NOMO-1 treated with dmso at 0.1 percent for 144 hours (cell line): ENCODE data around the gene TYMP.

Experiments
- DNase-seq: peaks from one replicate; lab custom pipeline; 2025; ENCODE audit not compliant: unreplicated experiment; lab: John Stamatoyannopoulos, UW

TYMP gene

DNA sequence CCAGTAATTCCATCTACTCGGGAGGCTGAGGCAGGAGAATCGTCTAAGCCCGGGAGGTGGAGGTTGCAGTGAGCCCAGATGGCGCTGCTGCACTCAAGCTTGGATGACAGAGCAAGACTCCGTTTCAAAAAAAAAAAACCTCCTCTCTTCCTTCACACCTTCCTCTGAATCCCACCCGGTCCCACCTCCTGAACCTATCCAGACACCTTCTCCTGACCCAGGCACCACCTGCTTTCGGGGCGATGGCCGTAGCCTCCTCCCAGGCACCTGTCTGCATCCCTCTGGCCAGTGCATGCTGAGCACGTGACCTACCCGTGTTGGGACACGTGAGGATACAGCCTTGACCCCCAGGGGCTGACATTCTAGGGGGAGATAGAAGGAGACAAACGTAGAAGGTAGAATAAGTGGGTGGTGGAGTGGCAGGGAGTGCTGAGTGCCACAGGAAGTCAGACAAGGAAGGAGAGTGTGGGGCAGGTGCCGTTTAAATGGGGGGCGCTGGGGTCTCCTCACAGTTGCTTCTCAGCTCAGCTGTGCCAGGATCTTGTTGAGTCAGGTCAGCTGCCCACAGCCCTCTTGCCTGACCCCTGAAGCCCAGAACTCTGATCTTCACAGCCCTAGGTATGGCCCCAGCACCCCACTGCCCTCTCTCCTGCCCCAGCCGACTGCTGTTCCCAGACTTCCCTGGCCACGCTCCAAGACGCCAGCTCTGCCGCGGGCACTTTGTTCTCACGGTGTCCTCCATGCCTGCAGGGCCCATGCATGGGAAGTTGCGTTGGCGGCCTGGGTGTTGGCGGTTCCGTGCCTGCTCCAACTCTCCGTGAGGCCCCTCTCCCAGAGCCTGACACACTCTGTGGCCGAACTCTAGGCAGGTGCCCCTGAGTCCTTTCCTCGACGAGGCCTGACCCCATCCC lies 44.3 kb downstream of the TYMP start:
- DNase-seq = no peak

DNA sequence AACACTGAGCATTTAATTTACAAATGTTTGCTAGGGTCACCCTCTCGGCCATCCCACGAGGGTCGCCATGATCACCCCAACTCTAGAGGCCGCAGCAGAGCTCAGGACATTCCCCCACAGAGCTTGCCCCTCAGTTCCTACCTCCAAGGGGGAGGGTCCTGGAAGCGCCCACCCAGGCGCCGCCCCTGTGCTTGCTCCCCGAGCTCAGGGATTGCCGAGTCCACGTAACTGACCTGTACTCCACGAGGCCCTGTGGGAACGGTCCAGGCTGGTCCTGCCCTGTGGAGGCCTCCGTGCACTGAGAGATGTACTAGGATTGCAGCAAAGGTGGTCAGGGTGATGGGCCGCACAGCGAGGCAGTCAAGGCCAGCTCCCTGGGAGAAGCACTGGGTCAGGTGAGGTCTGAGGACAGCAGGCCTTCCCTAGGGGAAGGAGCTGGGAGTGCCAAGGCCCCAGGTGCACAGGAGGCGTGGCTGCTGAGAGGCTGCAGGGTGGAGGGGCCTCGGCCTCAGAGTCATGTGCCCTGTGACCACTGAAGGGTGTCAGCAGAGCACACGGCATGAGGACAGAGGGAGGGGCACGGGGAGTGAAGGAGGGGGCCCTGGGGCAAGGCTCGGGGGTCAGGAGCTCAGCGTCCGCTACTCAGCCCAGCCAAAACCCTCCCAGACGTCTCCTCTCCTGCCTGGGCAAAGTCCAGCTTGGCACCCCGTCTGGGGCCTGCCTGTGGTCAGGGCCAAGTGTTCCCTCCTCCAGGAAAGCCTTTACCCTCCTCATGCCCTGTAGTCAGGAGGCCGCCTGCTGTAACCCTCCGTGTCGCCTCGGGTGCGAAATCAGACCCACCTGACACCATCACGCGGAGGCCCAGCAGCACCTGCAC lies 45.6 kb downstream of the TYMP start:
- no peak for DNase-seq

DNA sequence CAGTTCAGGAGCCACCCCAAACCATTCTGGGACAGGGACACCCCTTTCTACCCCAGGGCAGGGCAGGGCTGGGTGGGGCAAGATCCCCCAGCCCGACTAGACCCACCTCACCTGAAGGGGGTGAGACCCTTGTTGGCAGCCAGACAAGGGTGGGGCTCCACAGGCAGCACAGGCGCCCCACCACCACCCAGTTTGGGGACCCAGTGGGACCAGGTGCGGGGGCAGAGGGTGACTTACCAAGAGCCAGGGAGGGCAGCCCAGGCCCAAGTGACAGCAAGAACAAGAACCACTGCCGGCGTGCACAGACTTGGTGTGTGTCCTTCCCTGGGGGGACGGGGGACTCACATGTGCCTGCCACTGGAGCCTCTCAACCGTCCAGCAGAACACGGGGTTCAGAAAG lies 46.3 kb downstream of the TYMP start:
- DNase-seq = no peak

DNA sequence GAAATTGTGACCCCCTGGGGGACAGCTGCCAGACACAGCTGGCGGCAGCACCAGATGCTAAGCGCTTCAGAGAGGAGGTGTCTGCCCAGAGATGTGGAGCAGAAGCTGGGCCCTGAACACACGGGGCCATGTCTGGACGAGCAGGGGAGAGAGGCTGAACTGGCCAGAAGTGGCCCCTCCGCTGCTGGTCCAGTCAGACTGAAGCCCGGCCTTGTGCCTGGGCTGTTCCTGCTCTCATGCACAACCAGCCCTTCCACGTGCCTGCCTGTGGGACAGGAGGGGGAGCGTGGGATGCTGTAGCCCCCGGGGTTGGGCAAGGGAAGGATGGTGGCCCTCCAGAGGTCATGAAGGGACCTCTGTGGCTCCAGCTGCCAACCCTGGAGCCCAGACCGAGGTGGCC lies 46.7 kb downstream of the TYMP start:
- DNase-seq = no peak

DNA sequence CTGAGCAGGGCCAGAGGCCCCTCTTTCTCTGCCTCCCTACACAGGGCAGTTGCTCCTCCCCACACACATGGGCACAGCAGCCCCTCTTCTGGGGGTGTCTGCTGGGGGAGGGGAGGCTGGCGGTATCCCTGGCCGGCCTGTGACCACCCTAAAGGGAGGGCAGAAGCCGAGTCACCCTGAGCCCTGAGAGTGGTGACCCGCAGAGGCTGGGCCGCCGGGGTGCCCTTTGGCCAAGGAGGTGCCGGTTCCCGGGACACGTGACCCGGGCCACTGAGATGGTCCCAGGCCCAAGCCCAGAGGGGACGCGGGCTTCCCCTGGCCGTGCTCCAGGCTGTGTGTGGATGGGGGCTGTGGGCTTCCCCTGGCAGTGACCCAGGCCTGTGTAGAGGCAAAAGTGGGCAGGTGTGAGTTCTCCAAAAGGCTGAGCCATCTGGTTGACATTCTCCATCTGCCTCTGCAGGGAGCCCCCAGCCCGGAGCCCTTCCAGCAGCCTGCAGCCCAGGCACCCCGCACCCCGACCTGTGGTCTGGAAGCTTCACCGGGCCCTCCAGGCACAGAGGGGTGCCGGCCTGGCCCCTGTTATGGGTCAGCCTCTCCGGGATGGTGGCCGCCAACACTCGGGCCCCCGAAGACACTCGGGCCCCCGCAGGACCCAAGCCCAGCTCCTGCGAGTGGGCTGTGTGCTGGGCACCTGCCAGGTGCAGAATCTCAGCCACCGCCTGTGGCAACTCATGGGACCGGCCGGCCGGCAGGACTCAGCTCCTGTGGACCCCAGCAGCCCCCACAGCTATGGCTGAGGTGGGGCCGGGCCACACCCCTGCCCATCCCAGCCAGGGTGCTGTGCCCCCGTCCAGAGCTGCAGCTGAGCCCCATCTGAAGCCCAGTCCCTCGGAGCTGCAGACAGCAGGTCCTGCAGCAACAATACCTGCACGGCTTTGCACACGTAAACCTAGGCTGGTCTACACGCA lies 47.4 kb downstream of the TYMP start:
- DNase-seq = no peak

DNA sequence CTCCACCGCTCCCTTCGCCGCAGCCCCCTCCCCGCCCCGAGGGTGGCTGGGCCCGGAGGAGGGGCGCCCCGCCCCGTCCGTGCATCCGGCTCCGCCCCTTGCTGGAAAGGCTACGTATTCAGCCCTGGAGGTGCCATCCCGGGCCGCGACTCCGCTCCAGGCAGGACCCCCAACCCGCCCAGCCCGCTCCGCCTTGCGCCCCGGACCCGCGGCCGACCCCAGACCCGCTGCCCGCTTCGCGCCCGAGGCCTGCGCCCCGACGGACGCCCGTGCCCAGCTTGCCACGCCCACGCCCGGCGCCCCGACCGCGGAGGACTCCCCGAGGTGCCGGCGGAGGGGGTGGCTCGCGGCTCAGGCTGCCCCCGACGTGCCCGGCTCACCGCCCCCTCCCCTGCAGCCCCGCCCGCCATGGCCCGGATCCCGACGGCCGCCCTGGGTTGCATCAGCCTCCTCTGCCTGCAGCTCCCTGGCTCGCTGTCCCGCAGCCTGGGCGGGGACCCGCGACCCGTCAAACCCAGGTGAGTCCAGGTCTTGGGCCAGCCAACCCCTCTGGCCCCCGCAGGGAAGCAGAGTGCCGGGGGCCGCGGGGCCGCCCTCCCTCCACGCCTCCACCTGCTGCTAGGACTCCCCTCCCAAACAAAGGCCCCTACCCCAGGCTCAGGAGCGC lies 48.2 kb downstream of the TYMP start, which contains the start of gene ADM2:
Gene ADM2 (plus strand): TSS at position 104 of the 667 bp plus-strand sequence. CDS start 305 bp downstream, at position 409.
- DNase-seq = no peak

DNA sequence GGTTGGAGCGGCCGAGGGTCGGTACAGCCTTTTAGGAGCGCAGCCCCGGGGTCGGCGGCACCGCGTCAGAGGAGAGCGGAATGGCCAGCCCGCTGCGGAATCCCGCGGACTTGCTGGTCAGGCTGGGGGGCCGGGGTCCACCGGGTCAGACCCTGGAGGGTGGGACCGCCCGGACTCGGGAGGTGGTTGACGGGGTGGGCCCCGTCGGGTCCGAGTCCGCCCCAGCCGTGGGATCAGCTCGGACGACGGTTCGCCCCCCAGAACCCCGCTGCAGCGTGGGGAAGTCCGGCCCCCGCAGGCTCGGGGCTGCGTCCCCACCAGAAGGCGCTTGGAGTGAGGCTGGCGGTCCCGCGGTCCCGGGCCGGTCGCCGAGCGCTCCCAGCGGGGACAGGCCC lies 48.8 kb downstream of the TYMP start:
- DNase-seq = no peak

DNA sequence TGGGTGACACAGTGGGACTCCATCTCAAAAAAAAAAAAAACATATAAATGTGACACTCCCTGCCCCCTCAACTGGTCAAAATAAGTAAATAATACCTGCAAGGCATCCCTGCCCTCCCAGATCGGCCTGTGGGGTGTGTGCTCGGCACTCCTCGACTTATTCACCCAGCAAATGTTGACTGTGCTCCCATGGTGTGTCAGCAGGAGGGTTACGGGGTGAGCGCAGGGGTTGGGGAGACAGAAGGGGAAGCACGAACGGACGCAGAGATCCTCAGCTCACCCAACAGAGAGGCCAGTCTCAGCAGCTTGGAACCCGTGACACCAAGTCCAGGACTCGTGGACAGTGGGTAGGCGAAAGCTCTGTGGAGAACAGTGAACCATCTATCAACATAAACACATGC lies 50.1 kb downstream of the TYMP start:
- DNase-seq = no peak

DNA sequence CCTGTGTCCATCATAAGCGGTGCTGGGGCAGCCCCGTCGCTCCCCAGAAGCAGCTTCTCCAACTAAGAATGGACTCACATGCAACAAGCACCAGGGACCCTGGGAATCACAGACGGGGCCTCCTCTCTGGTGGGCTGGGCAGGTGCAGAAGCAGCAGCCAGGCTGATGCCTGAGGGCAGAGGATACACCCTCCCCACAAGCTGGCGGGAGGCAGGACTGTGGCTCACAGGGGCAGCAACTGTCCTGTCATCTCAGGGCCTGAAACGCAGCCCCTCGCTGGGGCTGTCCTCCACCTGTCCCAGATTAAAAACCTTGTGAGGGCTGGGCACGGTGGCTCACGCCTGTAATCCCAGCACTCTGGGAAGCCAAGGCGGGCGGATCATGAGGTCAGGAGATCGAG lies 51.9 kb downstream of the TYMP start:
- DNase-seq = no peak

DNA sequence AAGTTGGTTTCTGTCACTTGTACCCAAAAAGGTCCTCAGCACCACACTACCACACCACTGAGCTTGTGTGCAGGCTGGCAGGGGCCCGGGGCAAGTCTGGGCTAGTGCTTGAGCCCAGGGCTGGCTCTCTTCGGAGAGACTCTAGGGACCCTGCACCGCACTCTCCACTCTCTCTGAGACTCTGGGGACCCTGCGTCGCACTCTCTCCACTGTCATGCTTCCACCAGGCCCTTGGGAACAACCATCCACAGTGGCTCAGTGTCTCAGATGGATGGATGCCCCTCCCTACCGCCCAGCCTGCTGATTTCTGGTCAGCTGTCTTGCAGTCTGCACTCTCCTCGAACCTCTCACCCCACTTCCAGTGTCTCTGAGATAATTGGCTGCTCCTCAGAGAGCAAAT lies 52.9 kb downstream of the TYMP start:
- no peak for DNase-seq
